GM12878 (cell line): ENCODE data around the gene OTULIN. TPM values are rescaled to one million over a fixed set of nuclear protein-coding genes. Genes with fewer than 3 reads are reported as not detected.

Source experiments
- ATAC-seq: fragments of 200-7000 bp; cut with Tn5 transposase; 3 replicates; pipeline ENCODE4 v1.9.1; 2020; ENCODE audit warnings: mild to moderate bottlenecking, moderate library complexity
- BruUV-seq: library from RNA; stranded (reverse); fragments of 400-500 nt; replicated peaks from 2 replicates; lab custom pipeline; 2021; lab: Mats Ljungman, UMichigan
- CTCF ChIA-PET: fragments of 300-600 bp; sonication (Branson Sonifier 250); formaldehyde crosslinking; extraction: SDS; loops from one replicate; lab custom pipeline; 2021; ENCODE audit warnings: inconsistent platforms; lab: Yijun Ruan, JAX
- POLR2A ChIA-PET: fragments of 350-600 bp; formaldehyde crosslinking; extraction: SDS; loops from one replicate; lab custom pipeline; 2021; ENCODE audit warnings: inconsistent platforms; lab: Charles Lee
- RAD21 ChIA-PET: fragments of 300-600 bp; sonication (Branson Sonifier 250); formaldehyde crosslinking; loops from one replicate; lab custom pipeline; 2023; ENCODE audit warnings: antibody characterized with exemption; ENCODE audit not compliant: unreplicated experiment; lab: Charles Lee
- SMC1A ChIA-PET: fragments of 300-600 bp; sonication (Branson Sonifier 250); formaldehyde crosslinking; loops from one replicate; lab custom pipeline; 2023; ENCODE audit not compliant: unreplicated experiment, uncharacterized antibody; lab: Charles Lee
- DNase-seq: peaks from one replicate; pipeline ENCODE4 v3.0.0-alpha.2; 2011; ENCODE audit warnings: low read depth, low spot score
- FAIRE-seq: peaks from 3 replicates; lab custom pipeline; 2011; peaks lifted over from hg19 to GRCh38; lab: Jason Lieb, UNC
- H2AFZ ChIP-seq: 2 replicates; pipeline ENCODE4 v1.6.0; 2011; ENCODE audit warnings: low read depth, low read length, control low read depth; ENCODE audit not compliant: control insufficient read depth
- H3K27ac ChIP-seq: 2 replicates; pipeline ENCODE4 v1.5.1; 2011; ENCODE audit warnings: control low read depth; ENCODE audit not compliant: control insufficient read depth, insufficient read depth
- H3K27me3 ChIP-seq, 2 experiments: replicated peaks in 1 of 2; 2 replicates each; pipeline versions ENCODE4 v1.6.0 to v1.6.1; 2011; ENCODE audit warnings: low read length in 1 of 2; ENCODE audit not compliant: control insufficient read depth in 2 of 2, insufficient read depth in 2 of 2
- H3K36me3 ChIP-seq, 2 experiments: 2 replicates each; pipeline ENCODE4 v1.5.1; 2011; ENCODE audit warnings: low read length in 1 of 2; ENCODE audit not compliant: control insufficient read depth in 2 of 2, insufficient read depth in 2 of 2
- H3K4me1 ChIP-seq: 2 replicates; pipeline ENCODE4 v1.6.1; 2011; ENCODE audit warnings: mild to moderate bottlenecking, low read length, moderate library complexity, mixed read lengths; ENCODE audit not compliant: control insufficient read depth, insufficient read depth
- H3K4me2 ChIP-seq: 2 replicates; pipeline ENCODE4 v1.6.0; 2011; ENCODE audit warnings: control low read depth; ENCODE audit not compliant: control insufficient read depth, insufficient read depth
- H3K4me3 ChIP-seq: fragments of 200-600 bp; sonication (generic); 2 replicates; pipeline ENCODE4 v1.5.1; 2016
- H3K79me2 ChIP-seq: 2 replicates; pipeline ENCODE4 v1.6.0; 2011; ENCODE audit warnings: low read length; ENCODE audit not compliant: control insufficient read depth, insufficient read depth
- H3K9ac ChIP-seq: 2 replicates; pipeline ENCODE4 v1.8.0; 2011; ENCODE audit warnings: low read length, control low read depth, mixed read lengths; ENCODE audit not compliant: control insufficient read depth, insufficient read depth
- H3K9me3 ChIP-seq: replicated peaks from 3 replicates; pipeline ENCODE4 v1.5.1; 2011; ENCODE audit warnings: mild to moderate bottlenecking, low read length; ENCODE audit not compliant: control insufficient read depth, insufficient read depth
- H4K20me1 ChIP-seq: 2 replicates; pipeline ENCODE4 v1.6.0; 2011; ENCODE audit not compliant: control insufficient read depth, insufficient read depth
- CBX3 ChIP-seq: fragments of 200-600 bp; sonication (generic); IDR thresholded peaks from 2 replicates; pipeline ENCODE4 v1.6.1; 2016; ENCODE audit warnings: low read depth, borderline replicate concordance
- PAX8 ChIP-seq: fragments of 450-650 bp; IDR thresholded peaks from 2 replicates; pipeline ENCODE4 v1.6.1; 2017; ENCODE audit warnings: mild to moderate bottlenecking, moderate library complexity
- WRNIP1 ChIP-seq: IDR thresholded peaks from 2 replicates; pipeline ENCODE4 v1.6.1; 2011; ENCODE audit warnings: low read depth, low read length, improper control_type of control experiment, borderline replicate concordance
- WGBS: methylation state at CpG from one replicate; pipeline ENCODE4 v1.1.6; 2016; ENCODE audit warnings: low lambda C conversion rate; ENCODE audit not compliant: insufficient replicate concordance, insufficient coverage; ENCODE audit errors: missing lambda C conversion rate; 5-methylcytosine and 5-hydroxymethylcytosine counted together
- in situ Hi-C: fragments of 300-500 bp; cut with MboI; formaldehyde crosslinking; loops from 9 replicates; pipeline ENCODE4 v1.14.3; 2018; ENCODE audit warnings: mixed read lengths
- intact Hi-C: fragments of 100-400 bp; cut with micrococcal nuclease; formaldehyde crosslinking; loops from one replicate; pipeline ENCODE4 v1.14.2; 2022; ENCODE audit not compliant: unreplicated experiment
- polyA plus RNA-seq, 11 experiments: library from polyadenylated mRNA; depleted of rRNA in 4 of 11; unstranded in 6 of 11; stranded (reverse) in 5 of 11; fragments of >200 nt; fragmentation: Nextera tagmentation in 4 of 11; fragmentation: Illumina TruSeq in 1 of 11; extraction: Ambion mirVana in 4 of 11; extraction: Trizol in 1 of 11; gene quantifications; 1 replicate in 1 of 11; 2 replicates in 10 of 11; pipeline versions ENCODE4 v1.2.1 to v1.2.3, GENCODE V29; 2011 to 2016; ENCODE audit warnings: inconsistent platforms in 2 of 11, missing spikeins in 2 of 11, low read depth in 1 of 11
- total RNA-seq, 4 experiments: library from RNA; depleted of rRNA in 3 of 4; stranded (reverse); fragments of >200 nt in 3 of 4; fragmentation: Illumina TruSeq in 1 of 4; extraction: Trizol in 1 of 4; gene quantifications; 2 replicates each; pipeline versions ENCODE4 v1.2.1 to v1.2.3, GENCODE V29; 2013 to 2021
- TF ChIP-seq, protein P1 (sequence below): fragments of 450-650 bp; formaldehyde crosslinking; IDR thresholded peaks from 2 replicates; pipeline ENCODE4 v1.5.0; 2022; ENCODE audit warnings: mild to moderate bottlenecking, missing genetic modification characterization

Gene OTULIN
- total and polyA plus RNA-seq, 10 of the 15 experiments (the other 5 are each of a cell fraction or from before 2014, with no cell fraction given): 6.6 to 70.5 (median 28.7) TPM

DNA sequence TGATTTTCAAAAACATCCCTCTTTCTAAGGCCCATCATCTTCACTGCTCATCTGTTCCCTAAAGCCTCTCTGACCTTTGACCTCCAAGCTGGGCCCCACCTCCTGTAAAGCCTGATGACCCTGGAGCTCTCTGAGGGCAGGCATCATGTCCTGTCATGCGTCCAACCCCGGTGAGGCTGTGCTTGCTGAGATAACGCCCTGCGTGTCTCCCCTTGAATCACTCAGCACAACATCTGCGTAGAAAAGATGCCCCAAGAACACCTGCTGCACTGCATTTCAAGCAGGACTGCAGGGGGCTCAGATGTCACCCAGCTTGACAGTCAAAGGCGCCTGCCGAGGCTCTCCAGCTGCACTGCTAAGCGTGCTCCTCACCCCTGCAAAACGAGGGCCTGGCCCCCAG is 78.0 kb downstream of the OTULIN start:
- ATAC-seq (no peak), FAIRE-seq (no peak), DNase-seq (no peak)
- intact Hi-C loops (loop anchor here (5.0 kb wide), 1 partner anchor 130 kb away; the partner anchor contains the start of gene ANKH), in situ Hi-C loops (no loop called here)
- ChIA-PET CTCF (interaction anchor here (0.8 kb wide), 1 partner anchor 16 kb away, joined by 4 read pairs; no protein-coding TSS in a partner anchor), RAD21 (no interaction called here), SMC1A (interaction anchor here (1.1 to 1.4 kb wide), 2 partner anchors 11 to 82 kb away, joined by 3 read pairs; no protein-coding TSS in a partner anchor), POLR2A (interaction anchor here (0.6 kb wide), 1 partner anchor 1310 kb away, joined by 4 read pairs; no protein-coding TSS in a partner anchor)
- H3K4me3 ChIP-seq: no peak overlapping the region
- no peak overlapping the region for H2AFZ ChIP-seq
- H3K79me2 ChIP-seq: no peaks in the 10 kb centered on the region
- TF ChIP-seq CBX3 (no peak), PAX8 (no peak), WRNIP1 (no peak)
- TF ChIP-seq, protein P1, sequence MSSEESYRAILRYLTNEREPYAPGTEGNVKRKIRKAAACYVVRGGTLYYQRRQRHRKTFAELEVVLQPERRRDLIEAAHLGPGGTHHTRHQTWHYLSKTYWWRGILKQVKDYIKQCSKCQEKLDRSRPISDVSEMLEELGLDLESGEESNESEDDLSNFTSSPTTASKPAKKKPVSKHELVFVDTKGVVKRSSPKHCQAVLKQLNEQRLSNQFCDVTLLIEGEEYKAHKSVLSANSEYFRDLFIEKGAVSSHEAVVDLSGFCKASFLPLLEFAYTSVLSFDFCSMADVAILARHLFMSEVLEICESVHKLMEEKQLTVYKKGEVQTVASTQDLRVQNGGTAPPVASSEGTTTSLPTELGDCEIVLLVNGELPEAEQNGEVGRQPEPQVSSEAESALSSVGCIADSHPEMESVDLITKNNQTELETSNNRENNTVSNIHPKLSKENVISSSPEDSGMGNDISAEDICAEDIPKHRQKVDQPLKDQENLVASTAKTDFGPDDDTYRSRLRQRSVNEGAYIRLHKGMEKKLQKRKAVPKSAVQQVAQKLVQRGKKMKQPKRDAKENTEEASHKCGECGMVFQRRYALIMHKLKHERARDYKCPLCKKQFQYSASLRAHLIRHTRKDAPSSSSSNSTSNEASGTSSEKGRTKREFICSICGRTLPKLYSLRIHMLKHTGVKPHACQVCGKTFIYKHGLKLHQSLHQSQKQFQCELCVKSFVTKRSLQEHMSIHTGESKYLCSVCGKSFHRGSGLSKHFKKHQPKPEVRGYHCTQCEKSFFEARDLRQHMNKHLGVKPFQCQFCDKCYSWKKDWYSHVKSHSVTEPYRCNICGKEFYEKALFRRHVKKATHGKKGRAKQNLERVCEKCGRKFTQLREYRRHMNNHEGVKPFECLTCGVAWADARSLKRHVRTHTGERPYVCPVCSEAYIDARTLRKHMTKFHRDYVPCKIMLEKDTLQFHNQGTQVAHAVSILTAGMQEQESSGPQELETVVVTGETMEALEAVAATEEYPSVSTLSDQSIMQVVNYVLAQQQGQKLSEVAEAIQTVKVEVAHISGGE (CRISPR knock-in tag): no peak
- no peaks in the 10 kb centered on the region for H3K27me3 ChIP-seq
- no peak overlapping the region for H3K9ac ChIP-seq
- no peak overlapping the region for H3K27ac ChIP-seq
- H3K4me2 ChIP-seq: no peak overlapping the region
- no TSS peak for BruUV-seq
- no peaks in the 10 kb centered on the region for H3K9me3 ChIP-seq
- H3K36me3 ChIP-seq: no peaks in the 10 kb centered on the region
- H4K20me1 ChIP-seq: no peaks in the 10 kb centered on the region
- H3K4me1 ChIP-seq: peaks cover 13% of the 10 kb centered on the region
- 85% methylated on average over 9 of the region's 9 CpGs for WGBS
